NCI-H345 treated with DMSO at 0.1 percent for 48 hours (cell line): ENCODE measurements around the gene WNK1.

Source experiments
- DNase-seq: peaks from one replicate; lab custom pipeline; 2025; ENCODE audit not compliant: unreplicated experiment; lab: John Stamatoyannopoulos, UW

WNK1 gene

GRCh38 chr12:851913-852312, 99.5 kb downstream of the WNK1 start:
- DNase-seq = no peak

DNA sequence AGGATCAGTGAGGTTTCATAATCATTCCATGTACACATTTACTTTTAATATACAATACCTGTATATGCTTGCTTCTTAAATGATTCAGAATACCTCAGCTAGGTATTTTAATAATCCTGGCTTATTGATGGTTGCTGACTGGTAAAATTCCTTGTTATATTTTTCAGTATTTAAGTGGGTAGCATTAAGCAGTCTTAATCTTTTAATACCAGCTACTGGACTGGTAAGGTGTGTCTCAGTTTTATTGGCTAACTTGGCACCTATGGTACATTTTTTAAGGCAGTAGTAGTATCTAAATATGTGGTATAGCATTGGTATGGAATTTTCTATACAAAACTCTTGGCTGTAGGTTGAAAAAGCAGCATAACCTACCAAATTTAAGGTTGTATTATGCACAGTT, 100.5 kb downstream of the WNK1 start:
- DNase-seq = no peak

DNA sequence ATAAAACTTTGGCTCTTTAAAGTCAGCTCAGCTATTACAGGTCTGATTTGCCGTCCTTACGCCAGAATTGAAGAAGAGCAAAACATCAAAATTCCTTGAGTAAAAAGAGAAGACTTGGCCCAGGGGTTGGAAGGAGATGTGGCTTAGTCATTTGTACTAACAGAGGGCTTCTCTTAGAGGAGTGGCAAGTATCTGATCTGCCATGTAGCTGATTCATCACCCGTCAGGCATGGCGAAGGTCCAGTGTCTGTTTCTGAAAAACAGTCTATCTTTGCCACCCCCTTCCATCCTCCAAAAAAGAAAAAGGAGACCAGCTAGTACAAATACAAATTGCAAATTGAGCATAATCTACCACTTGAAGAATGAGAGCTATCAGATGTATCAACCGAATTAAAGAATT, 105.2 kb downstream of the WNK1 start:
- no peak for DNase-seq

DNA sequence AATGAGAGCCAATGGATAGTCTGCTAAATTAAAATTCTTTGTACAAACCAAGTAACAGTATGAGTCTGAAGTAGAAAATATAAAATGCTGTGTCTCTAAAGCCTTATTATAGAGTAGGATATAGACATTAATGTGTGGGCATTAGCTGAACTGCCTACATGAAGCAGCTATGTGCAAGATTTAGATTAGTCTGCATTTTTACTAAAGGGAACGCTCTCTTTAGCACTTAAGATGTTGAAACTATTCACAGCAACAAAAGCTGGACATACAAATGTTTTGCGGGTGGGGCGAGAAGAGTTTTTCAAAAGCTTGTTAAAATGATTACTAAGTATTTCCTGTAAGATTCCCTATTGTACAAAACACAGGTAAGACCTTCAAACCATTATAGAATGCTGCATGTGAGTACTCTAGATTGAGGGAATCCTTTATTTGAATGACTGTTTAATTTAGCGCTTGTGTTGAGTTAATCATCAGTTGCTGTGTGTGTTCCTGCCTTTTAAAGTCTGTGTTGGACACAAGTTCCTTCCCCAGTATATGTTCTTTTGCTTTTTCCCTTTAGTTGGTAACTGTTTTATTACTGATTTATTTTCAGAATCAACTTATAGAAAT, 110.0 kb downstream of the WNK1 start:
- no peak for DNase-seq

GRCh38 chr12:863285-863684, 110.9 kb downstream of the WNK1 start:
- no peak for DNase-seq

GRCh38 chr12:865614-866013, 113.2 kb downstream of the WNK1 start:
- no peak for DNase-seq

DNA sequence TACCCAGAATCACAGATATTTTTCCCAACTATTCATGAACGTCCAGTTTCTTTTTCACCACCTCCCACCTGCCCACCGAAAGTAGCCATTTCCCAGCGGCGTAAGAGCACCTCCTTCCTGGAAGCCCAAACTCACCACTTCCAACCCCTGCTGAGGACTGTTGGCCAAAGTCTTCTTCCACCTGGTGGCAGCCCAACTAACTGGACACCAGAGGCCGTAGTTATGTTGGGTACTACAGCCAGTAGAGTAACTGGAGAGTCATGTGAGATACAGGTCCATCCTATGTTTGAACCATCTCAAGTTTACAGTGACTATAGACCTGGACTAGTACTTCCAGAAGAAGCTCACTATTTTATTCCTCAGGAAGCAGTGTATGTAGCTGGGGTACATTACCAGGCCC, 115.5 kb downstream of the WNK1 start:
- DNase-seq = no peak

GRCh38 chr12:868722-869121, 116.3 kb downstream of the WNK1 start:
- DNase-seq = no peak

DNA sequence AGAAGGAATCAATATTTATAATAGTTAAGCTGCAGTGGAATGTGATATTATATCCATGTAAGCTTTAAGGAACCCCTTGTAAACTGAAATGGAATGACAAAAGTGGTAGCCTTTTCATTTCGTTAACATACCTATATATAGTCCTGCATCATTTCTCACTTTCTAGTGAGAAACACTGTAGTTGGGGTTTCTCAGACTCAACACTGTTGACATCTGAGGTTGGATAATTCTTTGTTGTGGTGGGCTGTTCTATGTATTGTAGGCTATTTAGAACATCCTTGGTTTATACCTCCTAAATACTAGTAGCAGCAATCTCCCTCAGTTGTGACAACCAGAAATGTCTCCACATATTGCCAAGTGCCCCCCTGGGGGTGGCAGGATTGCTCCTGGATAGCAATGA, 118.0 kb downstream of the WNK1 start:
- DNase-seq = no peak

GRCh38 chr12:873954-874353, 121.6 kb downstream of the WNK1 start:
- DNase-seq = no peak

DNA sequence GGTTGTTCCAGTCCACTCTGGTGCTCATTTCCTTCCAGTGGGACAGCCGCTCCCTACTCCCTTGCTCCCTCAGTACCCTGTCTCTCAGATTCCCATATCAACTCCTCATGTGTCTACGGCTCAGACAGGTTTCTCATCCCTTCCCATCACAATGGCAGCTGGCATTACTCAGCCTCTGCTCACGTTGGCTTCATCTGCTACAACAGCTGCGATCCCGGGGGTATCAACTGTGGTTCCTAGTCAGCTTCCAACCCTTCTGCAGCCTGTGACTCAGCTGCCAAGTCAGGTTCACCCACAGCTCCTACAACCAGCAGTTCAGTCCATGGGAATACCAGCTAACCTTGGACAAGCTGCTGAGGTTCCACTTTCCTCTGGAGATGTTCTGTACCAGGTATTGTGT, 127.3 kb downstream of the WNK1 start:
- no peak for DNase-seq

GRCh38 chr12:880656-881055, 128.3 kb downstream of the WNK1 start:
- no peak for DNase-seq

DNA sequence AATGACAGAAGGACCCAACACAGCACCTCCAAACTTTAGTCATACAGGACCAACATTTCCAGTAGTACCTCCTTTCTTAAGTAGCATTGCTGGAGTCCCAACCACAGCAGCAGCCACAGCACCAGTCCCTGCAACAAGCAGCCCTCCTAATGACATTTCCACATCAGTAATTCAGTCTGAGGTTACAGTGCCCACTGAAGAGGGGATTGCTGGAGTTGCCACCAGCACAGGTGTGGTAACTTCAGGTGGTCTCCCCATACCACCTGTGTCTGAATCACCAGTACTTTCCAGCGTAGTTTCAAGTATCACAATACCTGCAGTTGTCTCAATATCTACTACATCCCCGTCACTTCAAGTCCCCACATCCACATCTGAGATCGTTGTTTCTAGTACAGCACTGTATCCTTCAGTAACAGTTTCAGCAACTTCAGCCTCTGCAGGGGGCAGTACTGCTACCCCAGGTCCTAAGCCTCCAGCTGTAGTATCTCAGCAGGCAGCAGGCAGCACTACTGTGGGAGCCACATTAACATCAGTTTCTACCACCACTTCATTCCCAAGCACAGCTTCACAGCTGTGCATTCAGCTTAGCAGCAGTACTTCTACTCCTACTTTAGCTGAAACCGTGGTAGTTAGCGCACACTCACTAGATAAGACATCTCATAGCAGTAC, 132.5 kb downstream of the WNK1 start:
- no peak for DNase-seq

GRCh38 chr12:885701-886100, 133.3 kb downstream of the WNK1 start:
- DNase-seq = no peak

GRCh38 chr12:886206-886605, 133.8 kb downstream of the WNK1 start:
- no peak for DNase-seq

DNA sequence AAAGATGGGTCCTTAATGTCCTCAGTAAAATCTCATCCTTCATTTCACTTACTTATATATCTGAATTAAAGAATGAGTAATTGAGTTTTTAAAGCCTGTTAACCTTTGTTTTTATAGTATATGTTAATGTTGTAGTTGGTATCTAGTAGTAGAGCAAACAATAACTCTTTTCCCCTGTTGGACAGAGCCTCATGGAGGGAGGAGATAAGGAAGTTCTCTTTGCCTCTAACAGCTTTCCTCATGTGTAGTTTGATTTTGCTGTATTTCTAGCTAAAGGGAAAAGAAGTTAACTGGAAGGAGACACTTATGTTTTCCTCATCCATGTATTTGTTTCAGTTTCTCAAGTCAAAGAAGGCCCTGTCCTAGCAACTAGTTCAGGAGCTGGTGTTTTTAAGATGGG, 141.8 kb downstream of the WNK1 start:
- DNase-seq = no peak

DNA sequence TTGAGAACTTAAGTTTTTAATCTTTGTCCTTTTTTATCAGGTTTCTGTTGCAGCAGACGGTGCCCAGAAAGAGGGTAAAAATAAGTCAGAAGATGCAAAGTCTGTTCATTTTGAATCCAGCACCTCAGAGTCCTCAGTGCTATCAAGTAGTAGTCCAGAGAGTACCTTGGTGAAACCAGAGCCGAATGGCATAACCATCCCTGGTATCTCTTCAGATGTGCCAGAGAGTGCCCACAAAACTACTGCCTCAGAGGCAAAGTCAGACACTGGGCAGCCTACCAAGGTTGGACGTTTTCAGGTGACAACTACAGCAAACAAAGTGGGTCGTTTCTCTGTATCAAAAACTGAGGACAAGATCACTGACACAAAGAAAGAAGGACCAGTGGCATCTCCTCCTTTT, 143.7 kb downstream of the WNK1 start:
- DNase-seq = no peak

GRCh38 chr12:897386-897785, 145.0 kb downstream of the WNK1 start:
- DNase-seq = no peak

- no peak for DNase-seq
Observed at GRCh38 chr12:902581-902980, 150.2 kb downstream of the WNK1 start.

GRCh38 chr12:903055-903454, 150.7 kb downstream of the WNK1 start:
- no peak for DNase-seq

GRCh38 chr12:904010-904414, 151.6 kb downstream of the WNK1 start:
- DNase-seq = no peak

DNA sequence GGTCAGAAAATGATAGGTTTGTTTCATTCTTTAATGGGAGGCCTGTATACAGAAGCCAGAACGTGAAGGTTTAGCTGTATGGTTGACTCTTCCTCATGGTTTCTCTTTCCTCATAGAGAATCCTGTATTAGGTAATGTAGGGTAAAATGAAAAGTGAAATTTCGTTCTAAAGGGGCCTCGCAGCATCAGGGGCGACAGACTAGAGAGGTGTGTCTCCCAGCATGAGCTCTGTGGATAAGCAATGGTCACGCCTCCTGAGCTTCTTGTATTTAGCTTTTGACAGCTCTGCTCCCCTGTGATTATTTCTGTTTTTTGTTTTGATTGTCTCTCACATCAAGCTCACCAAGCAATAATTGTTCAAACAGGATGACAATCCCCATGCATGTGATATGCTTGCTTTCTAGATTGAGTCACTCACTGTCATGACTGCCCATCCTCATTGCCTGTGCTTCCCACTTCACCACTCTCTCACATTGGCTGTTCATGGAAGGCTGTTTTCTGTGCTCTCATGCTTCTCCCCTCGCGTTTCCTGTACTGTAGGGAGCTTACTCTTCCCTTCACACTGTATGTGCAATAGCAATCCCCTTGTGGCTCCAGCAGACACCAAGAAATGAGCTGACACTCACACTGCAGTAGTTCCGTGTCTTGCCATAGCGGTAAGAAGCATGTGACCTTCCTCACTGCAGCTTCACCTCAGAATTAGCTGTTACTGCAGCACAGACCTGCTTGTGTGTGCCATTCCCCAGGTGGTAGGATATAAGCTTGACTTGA, 153.1 kb downstream of the WNK1 start:
- DNase-seq = no peak
